Kidney (tissue), 14 donors: Measurements from ENCODE around the gene MYL6B. TPM values are rescaled to one million over a fixed set of nuclear protein-coding genes. Genes with fewer than 3 reads are reported as not detected.

Source experiments
- DNase-seq, 5 donors: peaks; one replicate each; pipeline ENCODE4 v3.0.0-alpha.2; 2013 to 2020
- FAIRE-seq: peaks from 2 replicates; lab custom pipeline; 2012; peaks lifted over from hg19 to GRCh38; lab: Jason Lieb, UNC
- H3K27ac ChIP-seq, 2 donors: one replicate each; pipeline ENCODE4 v1.7.0; 2013; ENCODE audit warnings: low read depth in 2 of 2, low read length in 2 of 2, inconsistent platforms in 1 of 2
- H3K27me3 ChIP-seq: one replicate; pipeline ENCODE4 v1.7.1; 2013; ENCODE audit warnings: low read length, inconsistent platforms; ENCODE audit not compliant: control insufficient read depth, insufficient read depth
- H3K36me3 ChIP-seq, 3 donors: one replicate each; pipeline versions ENCODE4 v1.7.0 to v1.7.1; 2013; ENCODE audit warnings: low read length in 3 of 3, control low read depth in 1 of 3, inconsistent platforms in 1 of 3; ENCODE audit not compliant: insufficient read depth in 3 of 3, control insufficient read depth in 2 of 3
- H3K4me1 ChIP-seq, 3 donors: one replicate each; pipeline versions ENCODE4 v1.7.0 to v1.7.1; 2013; ENCODE audit warnings: low read length in 3 of 3, inconsistent platforms in 1 of 3, low read depth in 1 of 3; ENCODE audit not compliant: control insufficient read depth in 2 of 3, insufficient read depth in 2 of 3
- H3K4me3 ChIP-seq, 3 donors: one replicate each; pipeline versions ENCODE4 v1.7.0 to v1.8.1; 2013; ENCODE audit warnings: low read length in 3 of 3, control low read depth in 1 of 3, inconsistent platforms in 1 of 3
- H3K9ac ChIP-seq, 3 donors: one replicate each; pipeline versions ENCODE4 v1.7.0 to v1.7.1; 2013; ENCODE audit warnings: low read length in 3 of 3, control low read depth in 1 of 3, inconsistent platforms in 1 of 3
- H3K9me3 ChIP-seq, 3 donors: one replicate each; pipeline versions ENCODE4 v1.7.0 to v1.7.1; 2013; ENCODE audit warnings: low read length in 3 of 3, control low read depth in 1 of 3, inconsistent platforms in 1 of 3; ENCODE audit not compliant: control insufficient read depth in 2 of 3, insufficient read depth in 1 of 3
- intact Hi-C: fragments of 100-400 bp; cut with DNase I; formaldehyde crosslinking; loops from one replicate; pipeline ENCODE4 v1.11.1; 2022
- polyA plus RNA-seq: library from polyadenylated mRNA; stranded (reverse); fragments of 350-450 nt; fragmentation: Illumina TruSeq; extraction: RNeasy Lipid Tissue Mini Kit (QIAGEN cat#74804); gene quantifications from one replicate; pipeline ENCODE4 v1.2.3, GENCODE V29; 2014; ENCODE audit warnings: low read depth, low replicate concordance; ENCODE audit not compliant: insufficient read depth
- total RNA-seq: library from RNA; stranded (reverse); fragmentation: NEBNext Ultra II Directional; extraction: Animal tissue kit (Norgen Biotek cat#: 25700); gene quantifications from one replicate; pipeline ENCODE4 v1.2.1, GENCODE V29; 2021
- TF ChIP-seq, protein P1 (sequence below): IDR thresholded peaks from 3 replicates; pipeline ENCODE4 v1.5.1; 2012; ENCODE audit warnings: mild to moderate bottlenecking, moderate library complexity, borderline replicate concordance; ENCODE audit not compliant: insufficient read depth; ENCODE audit errors: extremely low read depth
- donor health status: control.
- donor health status: control.
- donor health status: control.
- donor health status: control.
- donor health status: control.
- donor health status: DM: yes; HTN: yes; CAD: no.
- donor health status: Normal renal cell carcinoma (clear cell type).

MYL6B gene
- total and polyA plus RNA-seq, 2 donors from 2014 or later: 48.2 to 142 TPM

DNA sequence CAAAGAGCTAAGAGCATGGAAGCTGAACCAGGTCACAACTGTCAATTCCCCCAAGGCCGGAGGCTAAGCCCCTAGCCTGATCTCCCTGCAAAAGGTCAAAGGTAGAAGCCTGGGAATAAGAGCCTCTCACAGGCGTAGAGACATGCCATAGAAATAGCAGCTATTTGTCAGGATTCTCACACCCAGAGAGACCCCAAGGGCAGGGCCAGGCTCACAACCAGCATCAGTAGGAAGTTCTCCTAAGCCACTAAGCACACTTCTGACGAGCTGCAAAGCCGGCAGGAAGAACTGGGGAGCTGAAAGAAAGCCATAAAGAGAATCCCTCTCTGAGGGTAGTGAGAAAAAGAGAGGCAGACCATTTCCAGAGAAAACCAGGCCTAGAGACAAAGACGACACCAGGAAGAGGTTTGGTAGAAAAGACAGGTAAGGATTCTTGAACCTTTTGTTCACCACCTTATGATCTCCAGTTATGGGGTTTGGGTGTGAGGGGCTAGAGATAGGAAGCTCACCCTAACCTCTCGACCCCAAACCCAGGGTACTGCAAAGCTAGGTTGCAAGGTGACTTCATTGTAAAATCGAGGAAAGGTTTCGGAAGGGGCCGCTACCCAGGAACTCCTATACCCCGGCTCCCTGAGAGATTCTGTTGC is 35.9 kb downstream of the MYL6B start:
- TF ChIP-seq, protein P1, sequence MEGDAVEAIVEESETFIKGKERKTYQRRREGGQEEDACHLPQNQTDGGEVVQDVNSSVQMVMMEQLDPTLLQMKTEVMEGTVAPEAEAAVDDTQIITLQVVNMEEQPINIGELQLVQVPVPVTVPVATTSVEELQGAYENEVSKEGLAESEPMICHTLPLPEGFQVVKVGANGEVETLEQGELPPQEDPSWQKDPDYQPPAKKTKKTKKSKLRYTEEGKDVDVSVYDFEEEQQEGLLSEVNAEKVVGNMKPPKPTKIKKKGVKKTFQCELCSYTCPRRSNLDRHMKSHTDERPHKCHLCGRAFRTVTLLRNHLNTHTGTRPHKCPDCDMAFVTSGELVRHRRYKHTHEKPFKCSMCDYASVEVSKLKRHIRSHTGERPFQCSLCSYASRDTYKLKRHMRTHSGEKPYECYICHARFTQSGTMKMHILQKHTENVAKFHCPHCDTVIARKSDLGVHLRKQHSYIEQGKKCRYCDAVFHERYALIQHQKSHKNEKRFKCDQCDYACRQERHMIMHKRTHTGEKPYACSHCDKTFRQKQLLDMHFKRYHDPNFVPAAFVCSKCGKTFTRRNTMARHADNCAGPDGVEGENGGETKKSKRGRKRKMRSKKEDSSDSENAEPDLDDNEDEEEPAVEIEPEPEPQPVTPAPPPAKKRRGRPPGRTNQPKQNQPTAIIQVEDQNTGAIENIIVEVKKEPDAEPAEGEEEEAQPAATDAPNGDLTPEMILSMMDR: no peak
- H3K27ac ChIP-seq: peak overlapping the region; percentile 25 to 88
- peak overlapping the region; percentile 46 to 82 (median 72) for H3K9ac ChIP-seq
- peak overlapping the region; percentile 61 to 95 (median 78) for H3K4me3 ChIP-seq
- no peaks in the 10 kb centered on the region for H3K9me3 ChIP-seq
- no peaks in the 10 kb centered on the region for H3K27me3 ChIP-seq
- peak in 1 of 5 donors; percentile 39 for DNase-seq
- H3K4me1 ChIP-seq: peaks cover 0 to 19% (median 10%) of the 10 kb centered on the region in 3 donors
- intact Hi-C loops: loop anchor here (10.0 kb wide), 1 partner anchor 63 kb away; the partner anchor contains the start of gene ESYT1
- FAIRE-seq: no peak
- peaks cover 5 to 23% (median 19%) of the 10 kb centered on the region in 3 donors for H3K36me3 ChIP-seq

DNA sequence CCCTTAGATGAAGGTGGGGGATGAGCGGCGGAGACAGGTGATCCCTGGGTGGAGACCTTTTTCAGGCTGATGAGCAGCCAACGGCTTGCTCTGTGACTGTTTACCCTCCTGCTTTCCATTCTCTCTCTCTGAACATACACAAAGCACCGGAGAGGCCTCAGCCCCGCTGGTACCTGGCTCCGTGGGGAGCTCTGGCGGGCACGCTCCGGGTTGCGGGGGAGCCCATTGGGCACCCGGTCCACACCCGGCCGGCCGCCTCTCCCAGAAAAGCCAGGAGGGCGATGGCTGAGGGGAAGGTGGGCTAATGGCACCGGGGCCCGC is 36.4 kb downstream of the MYL6B start:
- Histone ChIP-seq H3K27ac (peak overlapping the region; percentile 25 to 88), H3K36me3 (peaks cover 2 to 18% (median 14%) of the 10 kb centered on the region in 3 donors), H3K27me3 (no peaks in the 10 kb centered on the region), H3K4me3 (peak overlapping the region; percentile 61 to 95 (median 78)), H3K9ac (peak overlapping the region; percentile 46 to 82 (median 72)), H3K4me1 (peaks cover 0 to 19% (median 10%) of the 10 kb centered on the region in 3 donors), H3K9me3 (no peaks in the 10 kb centered on the region)
- intact Hi-C loops: loop anchor here (10.0 kb wide), 1 partner anchor 64 kb away; the partner anchor contains the start of gene ESYT1
- TF ChIP-seq, protein P1: no peak
- DNase-seq (peak in 2 of 5 donors; percentile 29 to 87), FAIRE-seq (no peak)

DNA sequence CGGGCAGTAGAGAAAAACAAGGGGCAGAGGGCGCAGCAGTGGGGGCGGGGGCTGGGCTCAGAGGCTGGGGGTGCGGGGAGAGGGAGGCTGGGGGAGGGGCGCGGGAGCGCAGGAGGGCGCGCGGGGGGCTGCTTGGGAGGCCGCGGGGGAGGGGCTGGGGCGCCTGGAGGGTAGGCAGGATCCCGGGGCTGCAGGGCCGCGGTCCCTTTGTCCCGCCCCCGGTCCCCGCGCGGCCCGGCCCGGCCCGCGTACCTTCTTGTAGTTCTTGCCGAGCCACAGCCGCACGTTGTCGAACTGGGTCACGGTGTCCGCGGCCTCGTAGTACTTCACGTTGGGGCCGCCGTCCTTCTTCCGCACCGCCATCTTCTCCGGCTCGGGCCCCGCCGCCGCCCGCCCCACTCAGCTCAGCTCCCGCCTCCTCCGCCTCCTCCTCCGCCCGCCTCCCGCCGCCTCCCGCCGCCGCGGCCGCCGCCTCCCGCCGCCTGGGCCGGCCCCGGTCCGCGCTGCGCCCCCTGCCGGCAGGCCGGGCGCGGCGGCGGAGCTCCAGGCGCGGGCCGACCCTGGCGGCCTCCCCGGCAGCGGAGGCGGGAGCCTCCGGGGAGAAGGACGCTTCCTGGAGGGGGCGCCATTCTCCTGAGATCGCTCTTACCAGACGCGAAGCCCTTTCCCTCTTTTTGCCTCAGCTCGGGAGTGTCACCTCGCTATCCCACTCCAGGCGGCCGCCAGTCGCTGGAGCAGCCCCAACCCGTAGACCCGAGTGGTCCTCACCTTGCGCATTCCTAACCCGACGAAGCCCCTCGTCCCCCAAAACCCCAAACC is 36.9 kb downstream of the MYL6B start, which contains the start of gene SMARCC2:
SMARCC2 (minus strand) TSS at position 385 of the 819 bp plus-strand sequence; CDS start at position 363, 22 bp downstream.
- Histone ChIP-seq H3K9ac (peak within 1 kb of the TSS; percentile 87 to 95 (median 87)), H3K27me3 (no peaks in the 10 kb centered on the region), H3K4me3 (peak within 1 kb of the TSS; percentile 78 to 95 (median 95)), H3K9me3 (no peaks in the 10 kb centered on the region), H3K4me1 (peaks cover 0 to 19% (median 10%) of the 10 kb centered on the region in 3 donors), H3K27ac (peak within 1 kb of the TSS; percentile 93 to 99), H3K36me3 (peaks cover 2 to 13% (median 9%) of the 10 kb centered on the region in 3 donors)
- FAIRE-seq (no peak), DNase-seq (peak; percentile 91 to 95 (median 94))
- TF ChIP-seq, protein P1: peak; percentile 83
- intact Hi-C loops: loop anchor here (10.0 kb wide), 1 partner anchor 65 kb away; the partner anchor contains the start of gene ESYT1
